ENCODE measurements around the gene C20orf144. TPM values are rescaled to one million over a fixed set of nuclear protein-coding genes. Genes with fewer than 3 reads are reported as not detected.
"Not testable (repeated sequence)": the region's sequence is repeated elsewhere in the genome, so short reads cannot be mapped to it uniquely, and the experiment has no call there.

The C20orf144 gene
- total RNA-seq, 1 donor from 2014 or later = 0.09 TPM

- Mint-ChIP-seq H3K4me3 (no peak overlapping the region), H3K27ac (no peak overlapping the region), H3K36me3 (peaks cover 69% of the 10 kb centered on the region), H3K4me1 (no peaks in the 10 kb centered on the region), H3K9me3 (no peaks in the 10 kb centered on the region), H3K27me3 (ENCODE audit: low read depth) (no peaks in the 10 kb centered on the region)
- no peak for DNase-seq (ENCODE audit: low spot score in 2 of 2, unreplicated experiment in 2 of 2)
- no peak for TF ChIP-seq CTCF (IDR thresholded peaks at IDR 0.05; ENCODE audit: unreplicated experiment)
These were observed 34.4 kb upstream of the C20orf144 start for GRCh38 chr20:33627577-33628216.

- H3K36me3 Mint-ChIP-seq = peaks cover 61% of the 10 kb centered on the region
- DNase-seq (ENCODE audit: low spot score in 2 of 2, unreplicated experiment in 2 of 2) = no peak
These were observed 32.6 kb upstream of the C20orf144 start for GRCh38 chr20:33629533-33629932.

GRCh38 chr20:33629979-33630378 is 32.1 kb upstream of the C20orf144 start:
- H3K4me1 Mint-ChIP-seq = no peaks in the 10 kb centered on the region
- no peaks in the 10 kb centered on the region for H3K27me3 Mint-ChIP-seq (ENCODE audit: low read depth)
- H3K27ac Mint-ChIP-seq = no peak overlapping the region
- TF ChIP-seq CTCF (IDR thresholded peaks at IDR 0.05; ENCODE audit: unreplicated experiment) = no peak
- peaks cover 59% of the 10 kb centered on the region for H3K36me3 Mint-ChIP-seq
- H3K9me3 Mint-ChIP-seq = no peaks in the 10 kb centered on the region
- DNase-seq (ENCODE audit: low spot score in 2 of 2, unreplicated experiment in 2 of 2) = no peak
- H3K4me3 Mint-ChIP-seq = no peak overlapping the region

More at GRCh38 chr20:33629533-33629932, 32.6 kb upstream of the C20orf144 start:
- no peaks in the 10 kb centered on the region for H3K27me3 Mint-ChIP-seq (ENCODE audit: low read depth)
- no peaks in the 10 kb centered on the region for H3K4me1 Mint-ChIP-seq
- H3K27ac Mint-ChIP-seq = no peak overlapping the region
- TF ChIP-seq CTCF (IDR thresholded peaks at IDR 0.05; ENCODE audit: unreplicated experiment) = no peak
- H3K4me3 Mint-ChIP-seq = no peak overlapping the region
- no peaks in the 10 kb centered on the region for H3K9me3 Mint-ChIP-seq

- H3K4me3 Mint-ChIP-seq = no peak overlapping the region
- H3K4me1 Mint-ChIP-seq = no peaks in the 10 kb centered on the region
- peaks cover 54% of the 10 kb centered on the region for H3K36me3 Mint-ChIP-seq
- DNase-seq (ENCODE audit: low spot score in 2 of 2, unreplicated experiment in 2 of 2) = no peak
- no peaks in the 10 kb centered on the region for H3K27me3 Mint-ChIP-seq (ENCODE audit: low read depth)
- peak overlapping the region; percentile 2 for H3K27ac Mint-ChIP-seq
- H3K9me3 Mint-ChIP-seq = no peaks in the 10 kb centered on the region
- TF ChIP-seq CTCF (IDR thresholded peaks at IDR 0.05; ENCODE audit: unreplicated experiment) = no peak
These were observed 31.6 kb upstream of the C20orf144 start for GRCh38 chr20:33630507-33630906.

- H3K36me3 Mint-ChIP-seq = peaks cover 45% of the 10 kb centered on the region
- not testable (repeated sequence) for DNase-seq (ENCODE audit: low spot score in 2 of 2, unreplicated experiment in 2 of 2); H3K27ac Mint-ChIP-seq; H3K4me3 Mint-ChIP-seq; H3K4me1 Mint-ChIP-seq; H3K9me3 Mint-ChIP-seq; H3K27me3 Mint-ChIP-seq (ENCODE audit: low read depth)
These were observed 30.2 kb upstream of the C20orf144 start for GRCh38 chr20:33631910-33632309.

- no peak for DNase-seq (ENCODE audit: low spot score in 2 of 2, unreplicated experiment in 2 of 2)
- Mint-ChIP-seq H3K27ac (peak overlapping the region; percentile 50), H3K4me3 (no peak overlapping the region), H3K4me1 (no peaks in the 10 kb centered on the region), H3K9me3 (no peaks in the 10 kb centered on the region), H3K36me3 (peaks cover 44% of the 10 kb centered on the region), H3K27me3 (ENCODE audit: low read depth) (no peaks in the 10 kb centered on the region)
- no peak for TF ChIP-seq CTCF (IDR thresholded peaks at IDR 0.05; ENCODE audit: unreplicated experiment)
These were observed 26.8 kb upstream of the C20orf144 start for GRCh38 chr20:33635341-33635740.
